ENCODE measurements around the gene SPDYE17.
"Not testable (repeated sequence)": the region's sequence is repeated elsewhere in the genome, so short reads cannot be mapped to it uniquely, and the experiment has no call there.

DNA sequence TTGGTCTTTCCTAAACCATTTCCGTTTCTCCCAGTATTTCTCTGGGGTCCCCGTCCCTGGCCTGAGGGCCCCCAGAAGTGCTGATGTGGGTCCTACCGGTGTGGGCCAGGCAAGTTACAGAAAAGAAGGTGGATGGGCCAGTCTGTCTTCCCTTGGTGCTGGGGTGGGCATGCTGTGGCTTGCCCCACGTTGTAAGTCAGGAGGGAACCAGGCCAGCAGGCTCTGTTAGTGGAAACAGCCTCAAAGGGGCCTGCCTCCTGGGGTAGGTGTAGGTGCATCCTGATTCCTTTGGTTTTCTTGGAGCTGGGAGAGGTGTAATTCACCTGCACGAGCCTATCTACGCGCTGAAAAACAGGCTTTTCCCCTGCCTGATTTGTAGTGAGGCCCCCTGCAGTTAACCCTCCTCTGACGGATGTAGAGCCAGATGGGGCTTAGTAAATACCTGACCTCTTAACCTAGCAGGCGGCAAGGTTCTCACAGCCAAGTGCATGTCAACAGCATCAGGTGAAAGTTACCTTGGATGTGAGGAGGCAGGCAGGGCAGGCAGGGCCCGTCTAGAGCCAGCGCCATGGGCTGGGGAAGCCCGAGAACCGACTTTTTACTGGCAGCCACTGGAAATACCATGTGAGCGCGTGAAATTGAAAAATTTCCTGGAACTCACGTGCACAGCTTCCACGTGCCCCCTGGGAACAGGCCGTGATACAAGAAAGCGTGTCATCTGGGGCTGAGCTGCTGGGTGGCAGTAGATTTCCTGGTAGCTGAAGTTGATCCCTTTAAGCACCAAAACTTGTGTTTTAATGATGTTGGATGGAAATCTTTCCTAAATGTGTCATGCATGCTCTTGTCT, 48.0 kb downstream of the SPDYE17 start:
- TF ChIP-seq, protein P1, sequence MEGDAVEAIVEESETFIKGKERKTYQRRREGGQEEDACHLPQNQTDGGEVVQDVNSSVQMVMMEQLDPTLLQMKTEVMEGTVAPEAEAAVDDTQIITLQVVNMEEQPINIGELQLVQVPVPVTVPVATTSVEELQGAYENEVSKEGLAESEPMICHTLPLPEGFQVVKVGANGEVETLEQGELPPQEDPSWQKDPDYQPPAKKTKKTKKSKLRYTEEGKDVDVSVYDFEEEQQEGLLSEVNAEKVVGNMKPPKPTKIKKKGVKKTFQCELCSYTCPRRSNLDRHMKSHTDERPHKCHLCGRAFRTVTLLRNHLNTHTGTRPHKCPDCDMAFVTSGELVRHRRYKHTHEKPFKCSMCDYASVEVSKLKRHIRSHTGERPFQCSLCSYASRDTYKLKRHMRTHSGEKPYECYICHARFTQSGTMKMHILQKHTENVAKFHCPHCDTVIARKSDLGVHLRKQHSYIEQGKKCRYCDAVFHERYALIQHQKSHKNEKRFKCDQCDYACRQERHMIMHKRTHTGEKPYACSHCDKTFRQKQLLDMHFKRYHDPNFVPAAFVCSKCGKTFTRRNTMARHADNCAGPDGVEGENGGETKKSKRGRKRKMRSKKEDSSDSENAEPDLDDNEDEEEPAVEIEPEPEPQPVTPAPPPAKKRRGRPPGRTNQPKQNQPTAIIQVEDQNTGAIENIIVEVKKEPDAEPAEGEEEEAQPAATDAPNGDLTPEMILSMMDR (IDR thresholded peaks at IDR 0.05; ENCODE audit: control extremely low read depth in 1 of 3, insufficient read depth in 1 of 3, low read depth in 1 of 3, low read length in 3 of 3) = not testable (repeated sequence)
- TF ChIP-seq POLR2A (IDR thresholded peaks at IDR 0.05; ENCODE audit: control extremely low read depth in 1 of 2, low read depth in 2 of 2, low read length in 2 of 2); EZH2 (IDR thresholded peaks at IDR 0.05; ENCODE audit: low read depth, low read length, severe bottlenecking); POLR2AphosphoS5 (IDR thresholded peaks at IDR 0.05; ENCODE audit: low read depth, low read length): not testable (repeated sequence)
- TF ChIP-seq, protein P2, sequence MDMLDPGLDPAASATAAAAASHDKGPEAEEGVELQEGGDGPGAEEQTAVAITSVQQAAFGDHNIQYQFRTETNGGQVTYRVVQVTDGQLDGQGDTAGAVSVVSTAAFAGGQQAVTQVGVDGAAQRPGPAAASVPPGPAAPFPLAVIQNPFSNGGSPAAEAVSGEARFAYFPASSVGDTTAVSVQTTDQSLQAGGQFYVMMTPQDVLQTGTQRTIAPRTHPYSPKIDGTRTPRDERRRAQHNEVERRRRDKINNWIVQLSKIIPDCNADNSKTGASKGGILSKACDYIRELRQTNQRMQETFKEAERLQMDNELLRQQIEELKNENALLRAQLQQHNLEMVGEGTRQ (IDR thresholded peaks at IDR 0.05; ENCODE audit: low read length) = not testable (repeated sequence)

Data from H1 (cell line).